Measurements from ENCODE around the gene MLF2.
"Not testable (repeated sequence)": the region's sequence is repeated elsewhere in the genome, so short reads cannot be mapped to it uniquely, and the experiment has no call there.

MLF2 gene

GRCh38 chr12:6734506-6735387 lies 18.2 kb downstream of the MLF2 start:
- DNase-seq (ENCODE audit: low read depth): no peak

GRCh38 chr12:6730169-6730568 lies 22.8 kb downstream of the MLF2 start:
- no peak for DNase-seq (ENCODE audit: low read depth)

- DNase-seq (ENCODE audit: low read depth): no peak
These were observed 23.8 kb downstream of the MLF2 start for GRCh38 chr12:6729186-6729585.

GRCh38 chr12:6725350-6725749 lies 27.6 kb downstream of the MLF2 start:
- DNase-seq (ENCODE audit: low read depth): no peak

GRCh38 chr12:6724409-6724797 lies 28.5 kb downstream of the MLF2 start:
- no peak for DNase-seq (ENCODE audit: low read depth)

- peak; percentile 91 for DNase-seq (ENCODE audit: low read depth)
These were observed 29.1 kb downstream of the MLF2 start, which contains the start of gene COPS7A for GRCh38 chr12:6723607-6724408. TSS of gene COPS7A (plus strand) at chr12:6724046. CDS start at chr12:6724657, 611 bp downstream.

GRCh38 chr12:6722863-6723262 lies 30.1 kb downstream of the MLF2 start:
- no peak for DNase-seq (ENCODE audit: low read depth)

- DNase-seq (ENCODE audit: low read depth): no peak
These were observed 36.0 kb downstream of the MLF2 start for GRCh38 chr12:6716874-6717437.

- DNase-seq (ENCODE audit: low read depth): not testable (repeated sequence)
These were observed 36.7 kb downstream of the MLF2 start for GRCh38 chr12:6716031-6716873.

- no peak for DNase-seq (ENCODE audit: low read depth)
These were observed 44.0 kb downstream of the MLF2 start for GRCh38 chr12:6708960-6709394.

- not testable (repeated sequence) for DNase-seq (ENCODE audit: low read depth)
These were observed 44.6 kb downstream of the MLF2 start for GRCh38 chr12:6708351-6708750.

GRCh38 chr12:6703631-6704030 lies 49.3 kb downstream of the MLF2 start:
- no peak for DNase-seq (ENCODE audit: low read depth)

GRCh38 chr12:6701078-6701768 lies 51.7 kb downstream of the MLF2 start:
- DNase-seq (ENCODE audit: low read depth): no peak

- no peak for DNase-seq (ENCODE audit: low read depth)
These were observed 52.3 kb downstream of the MLF2 start, which contains the start of gene PIANP for GRCh38 chr12:6700646-6701051. TSS of gene PIANP (minus strand) at chr12:6700815. CDS start at chr12:6698061, 2,754 bp downstream.

- no peak for DNase-seq (ENCODE audit: low read depth)
These were observed 52.8 kb downstream of the MLF2 start for GRCh38 chr12:6699989-6700645.

GRCh38 chr12:6699259-6699988 lies 53.5 kb downstream of the MLF2 start:
- no peak for DNase-seq (ENCODE audit: low read depth)

- no peak for DNase-seq (ENCODE audit: low read depth)
These were observed 54.4 kb downstream of the MLF2 start for GRCh38 chr12:6698352-6699046.

Measured in stimulated activated CD8-positive, alpha-beta memory T cell treated with anti-CD3 and anti-CD28 coated beads, Interleukin-7, amount 100 ng/mL, for 24 hours (primary cell).